ENCODE measurements around the gene GMDS. TPM values are rescaled to one million over a fixed set of nuclear protein-coding genes. Genes with fewer than 3 reads are reported as not detected.

The GMDS gene
- total RNA-seq, 2 experiments from 2014 or later: 36.6 to 42.8 TPM

GRCh38 chr6:1916334-1917070 lies 328.9 kb downstream of the GMDS start:
- no peaks in the 10 kb centered on the region for H3K27me3 Mint-ChIP-seq
- H3K27ac Mint-ChIP-seq: no peak overlapping the region
- no peak overlapping the region for H3K4me3 Mint-ChIP-seq
- ATAC-seq: no peak
- H3K9me3 Mint-ChIP-seq: no peaks in the 10 kb centered on the region
- TF ChIP-seq CTCF (IDR thresholded peaks at IDR 0.05): no peak
- no peak for DNase-seq
- peaks cover 10% of the 10 kb centered on the region for H3K36me3 Mint-ChIP-seq (ENCODE audit: low read depth)
- peaks cover 18% of the 10 kb centered on the region for H3K4me1 Mint-ChIP-seq (ENCODE audit: low read depth)
- CTCF ChIA-PET: interaction anchor here (1.2 kb wide), 1 partner anchor 9 kb away, joined by 5 read pairs; no protein-coding TSS in a partner anchor
- intact Hi-C loops (cut with micrococcal nuclease): no loop called here
- POLR2A ChIA-PET: interaction anchor here (0.7 kb wide), 1 partner anchor 15 kb away, joined by 3 read pairs; no protein-coding TSS in a partner anchor

GRCh38 chr6:1915226-1915625 lies 330.2 kb downstream of the GMDS start:
- intact Hi-C loops (cut with micrococcal nuclease): no loop called here
- no peaks in the 10 kb centered on the region for H3K9me3 Mint-ChIP-seq
- CTCF ChIA-PET: interaction anchor here (1.2 kb wide), 1 partner anchor 8 kb away, joined by 5 read pairs; no protein-coding TSS in a partner anchor
- H3K27me3 Mint-ChIP-seq: no peaks in the 10 kb centered on the region
- H3K4me1 Mint-ChIP-seq (ENCODE audit: low read depth): peaks cover 18% of the 10 kb centered on the region
- DNase-seq (no peak), ATAC-seq (no peak)
- no peak overlapping the region for H3K4me3 Mint-ChIP-seq
- no peak overlapping the region for H3K27ac Mint-ChIP-seq
- TF ChIP-seq CTCF (IDR thresholded peaks at IDR 0.05): no peak
- POLR2A ChIA-PET: interaction anchor here (0.9 kb wide), 1 partner anchor 45 kb away, joined by 3 read pairs; no protein-coding TSS in a partner anchor
- H3K36me3 Mint-ChIP-seq (ENCODE audit: low read depth): peaks cover 6% of the 10 kb centered on the region

- intact Hi-C loops (cut with micrococcal nuclease): no loop called here
Observed at GRCh38 chr6:1913577-1913976, 331.8 kb downstream of the GMDS start.

GRCh38 chr6:1912731-1913130 lies 332.7 kb downstream of the GMDS start:
- H3K36me3 Mint-ChIP-seq (ENCODE audit: low read depth): peaks cover 20% of the 10 kb centered on the region
- ATAC-seq: no peak
- intact Hi-C loops (cut with micrococcal nuclease): no loop called here
- H3K4me3 Mint-ChIP-seq: no peak overlapping the region
- POLR2A ChIA-PET: no interaction called here
- CTCF ChIA-PET: no interaction called here
- H3K27ac Mint-ChIP-seq: no peak overlapping the region
- no peak for TF ChIP-seq CTCF (IDR thresholded peaks at IDR 0.05)
- H3K9me3 Mint-ChIP-seq: no peaks in the 10 kb centered on the region
- H3K4me1 Mint-ChIP-seq (ENCODE audit: low read depth): peaks cover 14% of the 10 kb centered on the region
- no peak for DNase-seq
- H3K27me3 Mint-ChIP-seq: no peaks in the 10 kb centered on the region

More at GRCh38 chr6:1913577-1913976, 331.8 kb downstream of the GMDS start:
- Mint-ChIP-seq H3K4me3 (no peak overlapping the region), H3K9me3 (no peaks in the 10 kb centered on the region), H3K27ac (no peak overlapping the region), H3K4me1 (ENCODE audit: low read depth) (peaks cover 18% of the 10 kb centered on the region), H3K27me3 (no peaks in the 10 kb centered on the region), H3K36me3 (ENCODE audit: low read depth) (peaks cover 15% of the 10 kb centered on the region)
- CTCF ChIA-PET: no interaction called here
- POLR2A ChIA-PET: no interaction called here
- no peak for TF ChIP-seq CTCF (IDR thresholded peaks at IDR 0.05)
- DNase-seq (no peak), ATAC-seq (no peak)

GRCh38 chr6:1911474-1911873 lies 333.9 kb downstream of the GMDS start:
- H3K27me3 Mint-ChIP-seq: no peaks in the 10 kb centered on the region
- H3K4me1 Mint-ChIP-seq (ENCODE audit: low read depth): peaks cover 3% of the 10 kb centered on the region
- H3K4me3 Mint-ChIP-seq: no peak overlapping the region
- H3K27ac Mint-ChIP-seq: no peak overlapping the region
- intact Hi-C loops (cut with micrococcal nuclease): no loop called here
- POLR2A ChIA-PET: no interaction called here
- ATAC-seq (no peak), DNase-seq (no peak)
- CTCF ChIA-PET: no interaction called here
- no peaks in the 10 kb centered on the region for H3K9me3 Mint-ChIP-seq
- TF ChIP-seq CTCF (IDR thresholded peaks at IDR 0.05): no peak
- peaks cover 22% of the 10 kb centered on the region for H3K36me3 Mint-ChIP-seq (ENCODE audit: low read depth)
